B cell (primary cell): Measurements from ENCODE around the gene MAPK8. TPM values are rescaled to one million over a fixed set of nuclear protein-coding genes. Genes with fewer than 3 reads are reported as not detected.

Experiments
- ATAC-seq: fragments of 200-7000 bp; cut with Tn5 transposase; one replicate; pipeline ENCODE4 v1.10.0; 2021; ENCODE audit warnings: low read depth, mild to moderate bottlenecking, moderate number of reproducible peaks, moderate library complexity
- CTCF ChIA-PET: fragments of 350-600 bp; sonication (Branson Sonifier 250); formaldehyde crosslinking; loops from one replicate; lab custom pipeline; 2021; ENCODE audit warnings: antibody characterized with exemption, inconsistent platforms; lab: Charles Lee
- POLR2A ChIA-PET: fragments of 350-600 bp; sonication (Branson Sonifier 250); formaldehyde crosslinking; loops from one replicate; lab custom pipeline; 2021; ENCODE audit warnings: antibody characterized with exemption; lab: Charles Lee
- DNase-seq: peaks from one replicate; pipeline ENCODE4 v3.0.0; 2013
- H2AFZ ChIP-seq: 2 replicates; pipeline ENCODE4 v1.6.1; 2012; ENCODE audit warnings: mild to moderate bottlenecking, low read depth, low read length; ENCODE audit not compliant: insufficient read depth, poor library complexity, severe bottlenecking
- H3K27ac ChIP-seq, 2 donors: 1 replicate in 1 of 2; 2 replicates in 1 of 2; pipeline ENCODE4 v1.5.1; 2012 to 2013; ENCODE audit warnings: low read length in 2 of 2, mild to moderate bottlenecking in 2 of 2, moderate library complexity in 1 of 2
- H3K27me3 ChIP-seq, 4 experiments: fragments of 200-600 bp in 1 of 4; sonication (generic) in 1 of 4; replicated peaks in 1 of 4; 1 replicate in 2 of 4; 2 replicates in 2 of 4; pipeline versions ENCODE4 v1.6.1 to v1.7.0; 2013 to 2016; ENCODE audit warnings: low read length in 3 of 4, mild to moderate bottlenecking in 2 of 4, mixed read lengths in 1 of 4, moderate library complexity in 1 of 4; ENCODE audit not compliant: insufficient read depth in 4 of 4, control insufficient read depth in 3 of 4; ENCODE audit errors: control extremely low read depth in 1 of 4
- H3K36me3 ChIP-seq, 2 experiments: replicated peaks in 1 of 2; 1 replicate in 1 of 2; 2 replicates in 1 of 2; pipeline versions ENCODE4 v1.6.1 to v1.7.1; 2013; ENCODE audit warnings: low read length in 1 of 2; ENCODE audit not compliant: insufficient read depth in 2 of 2, control insufficient read depth in 1 of 2; ENCODE audit errors: control extremely low read depth in 1 of 2, extremely low read depth in 1 of 2
- H3K4me1 ChIP-seq, 2 donors: fragments of 200-600 bp in 1 of 2; sonication (generic) in 1 of 2; 1 replicate in 1 of 2; 2 replicates in 1 of 2; pipeline versions ENCODE4 v1.5.1 to v1.6.1; 2013 to 2017; ENCODE audit warnings: low read length in 2 of 2; ENCODE audit not compliant: control insufficient read depth in 2 of 2, insufficient read depth in 2 of 2
- H3K4me2 ChIP-seq: replicated peaks from 2 replicates; pipeline ENCODE3; 2012; ENCODE audit warnings: mild to moderate bottlenecking, low read depth, low read length; ENCODE audit not compliant: poor library complexity, severe bottlenecking
- H3K4me3 ChIP-seq, 5 experiments: fragments of 200-600 bp in 1 of 5; sonication (generic) in 1 of 5; 1 replicate in 3 of 5; 2 replicates in 2 of 5; pipeline versions ENCODE4 v1.5.1 to v1.7.0; 2011 to 2016; ENCODE audit warnings: low read length in 4 of 5, mild to moderate bottlenecking in 4 of 5, low read depth in 2 of 5, control low read depth in 1 of 5, moderate library complexity in 1 of 5; ENCODE audit not compliant: insufficient read depth in 1 of 5; ENCODE audit errors: control extremely low read depth in 1 of 5, extremely low read depth in 1 of 5
- H3K79me2 ChIP-seq: fragments of 200-600 bp; sonication (generic); one replicate; pipeline ENCODE4 v1.6.0; 2016; ENCODE audit warnings: low read length; ENCODE audit not compliant: control insufficient read depth, insufficient read depth
- H3K9ac ChIP-seq: fragments of 200-600 bp; sonication (generic); 2 replicates; pipeline ENCODE4 v1.6.1; 2017; ENCODE audit warnings: mild to moderate bottlenecking, low read length, moderate library complexity
- H3K9me3 ChIP-seq, 3 donors: one replicate each; pipeline versions ENCODE4 v1.6.1 to v1.7.1; 2013; ENCODE audit warnings: low read length in 2 of 3; ENCODE audit not compliant: control insufficient read depth in 2 of 3, insufficient read depth in 1 of 3; ENCODE audit errors: control extremely low read depth in 1 of 3
- H4K20me1 ChIP-seq: 2 replicates; pipeline ENCODE4 v1.6.0; 2012; ENCODE audit warnings: mild to moderate bottlenecking, low read length; ENCODE audit not compliant: insufficient read depth, control insufficient read depth, poor library complexity, severe bottlenecking
- H3K27ac Mint-ChIP-seq: one replicate; pipeline ENCODE4 v1.8.0; 2021; ENCODE audit warnings: mixed read lengths
- H3K27me3 Mint-ChIP-seq: one replicate; pipeline ENCODE4 v1.8.0; 2021; ENCODE audit warnings: mixed read lengths
- H3K4me1 Mint-ChIP-seq: one replicate; pipeline ENCODE4 v1.8.0; 2021; ENCODE audit warnings: mixed read lengths
- H3K4me3 Mint-ChIP-seq: one replicate; pipeline ENCODE4 v1.8.0; 2021; ENCODE audit warnings: mixed read lengths
- H3K9me3 Mint-ChIP-seq: one replicate; pipeline ENCODE4 v1.8.0; 2022; ENCODE audit warnings: mixed read lengths; ENCODE audit not compliant: insufficient read depth
- EZH2 ChIP-seq: IDR thresholded peaks from 2 replicates; pipeline ENCODE4 v1.6.1; 2012; ENCODE audit warnings: borderline replicate concordance, low read depth, mild to moderate bottlenecking, moderate library complexity, low read length; ENCODE audit not compliant: insufficient read depth, poor library complexity, severe bottlenecking
- WGBS: methylation state at CpG from one replicate; pipeline ENCODE4 v1.1.5; 2013; ENCODE audit warnings: missing lambda C conversion rate; ENCODE audit not compliant: insufficient coverage; 5-methylcytosine and 5-hydroxymethylcytosine counted together
- intact Hi-C: fragments of 100-400 bp; cut with micrococcal nuclease; formaldehyde crosslinking; loops from one replicate; pipeline ENCODE4 v1.10.0; 2022
- polyA plus RNA-seq: library from polyadenylated mRNA; depleted of rRNA; stranded (reverse); fragments of >200 nt; gene quantifications from 2 replicates; pipeline ENCODE4 v1.2.3, GENCODE V29; 2012
- total RNA-seq, 2 donors: library from RNA; stranded (reverse); fragments of 120-200 nt in 1 of 2; gene quantifications; 1 replicate in 1 of 2; 2 replicates in 1 of 2; pipeline versions ENCODE4 v1.2.3 to v1.2.4, GENCODE V29; 2013 to 2022
- TF ChIP-seq, protein P1 (sequence below): fragments of 200-600 bp; IDR thresholded peaks from one replicate; pipeline ENCODE4 v1.8.0; 2022; ENCODE audit warnings: antibody characterized with exemption, mild to moderate bottlenecking

Gene MAPK8
- total and polyA plus RNA-seq, 2 donors (not counting 1 experiment from before 2014, with no cell fraction given) = 13.7 to 40.0 TPM

DNA sequence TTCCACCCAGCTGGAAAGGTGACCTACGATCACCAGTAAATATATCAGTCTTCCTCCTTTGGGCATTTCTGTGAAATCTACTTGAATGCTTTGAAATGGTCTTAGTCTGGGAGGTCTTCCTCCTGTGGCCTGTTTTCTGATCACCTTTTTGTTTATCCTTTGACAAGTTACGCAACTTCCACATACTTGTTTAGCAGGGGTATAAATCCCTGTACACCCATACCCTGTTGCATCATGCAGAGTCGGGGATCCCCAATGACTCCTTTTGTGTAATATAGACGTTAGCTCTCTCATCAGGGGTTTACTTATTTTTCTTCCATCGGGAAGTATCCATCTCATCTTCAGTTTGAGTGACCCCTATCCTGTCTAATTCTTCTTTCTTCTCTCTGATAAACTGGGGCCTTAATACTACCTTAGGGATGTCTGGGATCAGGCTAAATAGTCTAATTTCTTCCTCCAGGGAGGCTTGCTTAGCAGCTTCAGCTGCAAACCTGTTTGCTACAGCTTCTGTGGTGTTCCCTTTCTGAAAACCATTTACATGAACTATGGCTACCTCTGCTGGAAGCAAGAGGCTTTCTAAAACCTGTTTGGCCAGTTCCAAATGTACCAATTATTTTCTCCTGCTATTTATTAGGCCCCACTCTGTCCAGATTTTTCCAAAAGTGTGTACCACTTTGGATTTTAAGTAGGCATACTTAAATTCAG is 25.8 kb downstream of the MAPK8 start:
- no peak overlapping the region for H3K4me2 ChIP-seq
- Mint-ChIP-seq H3K27me3 (no peaks in the 10 kb centered on the region), H3K4me3 (no peak overlapping the region), H3K27ac (no peak overlapping the region), H3K4me1 (peaks cover 5% of the 10 kb centered on the region), H3K9me3 (peaks cover 3% of the 10 kb centered on the region)
- no peak overlapping the region for H3K9ac ChIP-seq
- peaks cover 28% of the 10 kb centered on the region for H4K20me1 ChIP-seq
- peaks cover 3 to 10% (median 5%) of the 10 kb centered on the region in 3 donors for H3K9me3 ChIP-seq
- DNase-seq = no peak
- ChIA-PET CTCF (no interaction called here), POLR2A (no interaction called here)
- H3K27ac ChIP-seq = no peak overlapping the region
- H2AFZ ChIP-seq = no peak overlapping the region
- ATAC-seq = no peak
- H3K79me2 ChIP-seq = peaks cover 51% of the 10 kb centered on the region
- no peaks in the 10 kb centered on the region for H3K27me3 ChIP-seq
- WGBS = 100% methylated on average over 1 of the region's 5 CpGs
- intact Hi-C loops = no loop called here
- no peaks in the 10 kb centered on the region for H3K4me1 ChIP-seq
- H3K4me3 ChIP-seq = no peak overlapping the region
- peaks cover 4 to 7% of the 10 kb centered on the region in 2 experiments for H3K36me3 ChIP-seq
- TF ChIP-seq, protein P1, sequence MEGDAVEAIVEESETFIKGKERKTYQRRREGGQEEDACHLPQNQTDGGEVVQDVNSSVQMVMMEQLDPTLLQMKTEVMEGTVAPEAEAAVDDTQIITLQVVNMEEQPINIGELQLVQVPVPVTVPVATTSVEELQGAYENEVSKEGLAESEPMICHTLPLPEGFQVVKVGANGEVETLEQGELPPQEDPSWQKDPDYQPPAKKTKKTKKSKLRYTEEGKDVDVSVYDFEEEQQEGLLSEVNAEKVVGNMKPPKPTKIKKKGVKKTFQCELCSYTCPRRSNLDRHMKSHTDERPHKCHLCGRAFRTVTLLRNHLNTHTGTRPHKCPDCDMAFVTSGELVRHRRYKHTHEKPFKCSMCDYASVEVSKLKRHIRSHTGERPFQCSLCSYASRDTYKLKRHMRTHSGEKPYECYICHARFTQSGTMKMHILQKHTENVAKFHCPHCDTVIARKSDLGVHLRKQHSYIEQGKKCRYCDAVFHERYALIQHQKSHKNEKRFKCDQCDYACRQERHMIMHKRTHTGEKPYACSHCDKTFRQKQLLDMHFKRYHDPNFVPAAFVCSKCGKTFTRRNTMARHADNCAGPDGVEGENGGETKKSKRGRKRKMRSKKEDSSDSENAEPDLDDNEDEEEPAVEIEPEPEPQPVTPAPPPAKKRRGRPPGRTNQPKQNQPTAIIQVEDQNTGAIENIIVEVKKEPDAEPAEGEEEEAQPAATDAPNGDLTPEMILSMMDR = no peak
- TF ChIP-seq EZH2 = no peak

DNA sequence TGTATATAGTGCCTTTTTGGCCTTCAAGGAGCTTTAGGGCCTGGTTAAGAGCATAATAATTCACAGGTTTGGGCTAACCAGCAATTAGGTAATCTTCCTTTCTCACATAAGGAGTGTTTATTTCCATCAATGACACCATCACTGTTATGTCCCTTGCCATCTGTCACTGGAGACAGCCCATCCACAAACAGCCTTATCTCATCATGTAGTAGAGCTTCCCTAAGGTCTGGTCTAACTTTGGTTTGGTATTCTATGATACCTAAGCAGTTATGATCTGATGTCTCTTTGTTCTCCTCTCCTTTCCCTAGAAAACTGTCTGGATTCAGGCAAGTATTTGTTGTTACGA is 26.4 kb downstream of the MAPK8 start:
- DNase-seq = no peak
- H3K4me3 Mint-ChIP-seq = no peak overlapping the region
- no peak overlapping the region for H3K27ac Mint-ChIP-seq
- TF ChIP-seq, protein P1 = no peak
- no peak for TF ChIP-seq EZH2
- Histone ChIP-seq H3K4me1 (no peaks in the 10 kb centered on the region), H3K79me2 (peaks cover 50% of the 10 kb centered on the region), H2AFZ (no peak overlapping the region), H3K27ac (no peak overlapping the region), H3K4me2 (no peak overlapping the region), H3K4me3 (no peak overlapping the region), H3K36me3 (peaks cover 5 to 7% of the 10 kb centered on the region in 2 experiments), H4K20me1 (peaks cover 28% of the 10 kb centered on the region), H3K9me3 (peaks cover 3 to 10% (median 5%) of the 10 kb centered on the region in 3 donors), H3K9ac (no peak overlapping the region), H3K27me3 (no peaks in the 10 kb centered on the region)
- H3K4me1 Mint-ChIP-seq = peaks cover 5% of the 10 kb centered on the region
- intact Hi-C loops = no loop called here
- no CpG with 5 or more reads among the region's 1 CpG for WGBS
- ChIA-PET CTCF (no interaction called here), POLR2A (no interaction called here)
- no peak for ATAC-seq
- H3K27me3 Mint-ChIP-seq = no peaks in the 10 kb centered on the region
- H3K9me3 Mint-ChIP-seq = peaks cover 3% of the 10 kb centered on the region
